ENCODE results near the gene LRRN2. TPM values are rescaled to one million over a fixed set of nuclear protein-coding genes. Genes with fewer than 3 reads are reported as not detected.

LRRN2 gene
- total and polyA plus RNA-seq, 9 donors = 0.23 to 9.7 (median 3.7) TPM

DNA sequence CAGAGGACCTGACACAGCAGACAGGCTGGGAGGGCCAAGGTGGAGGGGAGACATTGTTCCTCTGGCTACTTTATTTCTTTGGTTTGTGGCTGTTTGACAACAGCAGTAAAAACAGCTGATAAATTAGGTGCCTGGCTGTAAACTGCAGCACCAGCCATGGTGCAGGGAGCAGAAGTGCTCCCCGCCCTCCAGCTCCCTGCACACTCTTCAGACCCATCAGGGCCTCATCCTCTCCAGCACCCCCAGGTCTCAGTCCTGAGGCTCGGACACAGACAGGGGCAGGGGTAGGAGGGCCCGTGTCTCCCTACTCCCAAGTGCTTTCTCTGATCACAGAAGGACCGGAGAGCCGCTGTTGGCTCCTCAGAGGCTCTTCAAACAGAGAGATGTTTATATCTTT, 17.7 kb upstream of the LRRN2 start:
- no peaks in the 10 kb centered on the region for H3K4me1 ChIP-seq (ENCODE audit: insufficient read depth)
- no peak for TF ChIP-seq CTCF (IDR thresholded peaks at IDR 0.05)
- TF ChIP-seq EP300 (IDR thresholded peaks at IDR 0.05) = no peak
- no peak for TF ChIP-seq POLR2A (IDR thresholded peaks at IDR 0.05)
- H3K27me3 ChIP-seq = no peaks in the 10 kb centered on the region
- no peak for DNase-seq
- H3K27ac ChIP-seq = no peak overlapping the region
- WGBS, 3 donors = 29 to 47% (median 35%) methylated on average over 5 of the region's 5 CpGs
- intact Hi-C loops (cut with DNase I) = no loop called here
- no peak overlapping the region for H3K4me3 ChIP-seq
- H3K36me3 ChIP-seq = no peaks in the 10 kb centered on the region
- H3K9me3 ChIP-seq = no peaks in the 10 kb centered on the region

DNA sequence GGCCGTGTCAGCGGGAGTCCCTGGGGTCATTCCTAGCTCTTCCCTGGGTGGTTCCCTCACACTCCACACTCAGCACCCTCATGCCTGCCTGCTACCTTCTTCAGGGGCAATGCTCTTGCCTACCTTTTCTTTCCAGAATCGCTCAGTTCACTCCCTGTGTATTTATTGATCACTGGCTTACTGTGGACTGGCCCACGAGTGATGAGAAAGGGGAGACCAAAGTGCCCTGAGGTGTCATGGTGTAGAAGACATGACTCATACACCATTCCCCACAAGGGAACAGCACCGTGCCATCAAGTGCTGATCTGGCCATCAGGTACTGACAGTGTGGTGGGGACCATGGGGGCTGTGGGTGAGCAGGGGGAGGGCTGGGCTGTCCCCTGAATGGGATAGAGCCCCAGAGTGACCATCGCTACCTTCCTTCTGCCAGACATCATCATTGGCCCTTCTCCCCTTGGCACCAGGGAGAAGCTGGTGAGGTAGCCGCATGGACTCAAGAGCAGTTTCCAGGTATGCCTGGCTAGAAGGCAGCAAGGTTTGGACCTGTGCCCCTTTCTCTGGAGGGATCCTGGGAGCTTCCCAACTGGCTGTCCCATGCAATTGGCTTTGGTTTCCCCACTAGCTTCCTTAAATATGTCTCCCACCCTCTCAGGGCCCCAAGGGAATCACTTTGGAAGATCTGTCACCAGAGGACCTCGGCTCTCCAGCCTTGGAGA, 17.2 kb upstream of the LRRN2 start:
- no peak overlapping the region for H3K27ac ChIP-seq
- no peak for TF ChIP-seq CTCF (IDR thresholded peaks at IDR 0.05)
- TF ChIP-seq POLR2A (IDR thresholded peaks at IDR 0.05) = no peak
- no peak for TF ChIP-seq EP300 (IDR thresholded peaks at IDR 0.05)
- intact Hi-C loops (cut with DNase I) = no loop called here
- DNase-seq = no peak
- H3K36me3 ChIP-seq = no peaks in the 10 kb centered on the region
- no peak overlapping the region for H3K4me3 ChIP-seq
- no peaks in the 10 kb centered on the region for H3K4me1 ChIP-seq (ENCODE audit: insufficient read depth)
- no peaks in the 10 kb centered on the region for H3K9me3 ChIP-seq
- no peaks in the 10 kb centered on the region for H3K27me3 ChIP-seq
- WGBS, 3 donors = 69 to 71% (median 70%) methylated on average over 8 of the region's 8 CpGs

DNA sequence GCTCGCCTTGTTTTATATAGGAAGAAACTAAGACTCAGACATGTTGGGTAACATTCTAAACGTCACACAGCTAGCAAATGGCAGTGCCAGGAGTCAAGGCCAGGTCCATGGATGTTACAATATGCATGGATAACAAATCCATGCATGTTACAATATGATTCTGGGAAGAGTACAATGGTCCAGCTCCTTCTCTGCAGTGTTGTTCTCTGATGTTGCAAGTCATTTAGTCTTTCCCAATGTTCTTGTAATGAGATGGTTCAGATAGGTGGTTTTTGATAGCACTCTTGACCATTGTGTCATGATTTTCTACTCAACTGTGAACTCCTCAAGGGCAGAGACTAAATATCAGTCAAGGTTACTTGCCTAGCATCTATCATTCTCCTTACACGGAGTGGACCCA, 15.7 kb upstream of the LRRN2 start:
- intact Hi-C loops (cut with DNase I) = no loop called here
- Histone ChIP-seq H3K9me3 (no peaks in the 10 kb centered on the region), H3K27ac (no peak overlapping the region), H3K36me3 (no peaks in the 10 kb centered on the region), H3K4me3 (no peak overlapping the region), H3K27me3 (no peaks in the 10 kb centered on the region), H3K4me1 (ENCODE audit: insufficient read depth) (no peaks in the 10 kb centered on the region)
- TF ChIP-seq POLR2A (IDR thresholded peaks at IDR 0.05) = no peak
- no peak for TF ChIP-seq EP300 (IDR thresholded peaks at IDR 0.05)
- TF ChIP-seq CTCF (IDR thresholded peaks at IDR 0.05) = no peak
- WGBS, 3 donors = 74 to 89% (median 79%) methylated on average over 3 of the region's 3 CpGs
- DNase-seq = no peak

GRCh38 chr1:204697893-204698292, 12.4 kb upstream of the LRRN2 start:
- intact Hi-C loops (cut with DNase I) = no loop called here

GRCh38 chr1:204696606-204697005, 11.1 kb upstream of the LRRN2 start:
- Histone ChIP-seq H3K27ac (no peak overlapping the region), H3K4me1 (ENCODE audit: insufficient read depth) (no peaks in the 10 kb centered on the region), H3K9me3 (no peaks in the 10 kb centered on the region), H3K27me3 (no peaks in the 10 kb centered on the region), H3K4me3 (no peak overlapping the region), H3K36me3 (no peaks in the 10 kb centered on the region)
- DNase-seq = no peak
- intact Hi-C loops (cut with DNase I) = no loop called here
- no peak for TF ChIP-seq EP300 (IDR thresholded peaks at IDR 0.05)
- TF ChIP-seq POLR2A (IDR thresholded peaks at IDR 0.05) = no peak
- WGBS, 3 donors = 88 to 92% (median 88%) methylated on average over 17 of the region's 17 CpGs

More at GRCh38 chr1:204697893-204698292, 12.4 kb upstream of the LRRN2 start:
- H3K27me3 ChIP-seq = no peaks in the 10 kb centered on the region
- no peak for DNase-seq
- no peak overlapping the region for H3K27ac ChIP-seq
- H3K36me3 ChIP-seq = no peaks in the 10 kb centered on the region
- WGBS, 3 donors = 69 to 83% (median 73%) methylated on average over 5 of the region's 5 CpGs
- H3K4me3 ChIP-seq = no peak overlapping the region
- TF ChIP-seq POLR2A (IDR thresholded peaks at IDR 0.05) = no peak
- no peaks in the 10 kb centered on the region for H3K4me1 ChIP-seq (ENCODE audit: insufficient read depth)
- no peaks in the 10 kb centered on the region for H3K9me3 ChIP-seq
